Measurements from ENCODE around the gene ARRDC2.

DNA sequence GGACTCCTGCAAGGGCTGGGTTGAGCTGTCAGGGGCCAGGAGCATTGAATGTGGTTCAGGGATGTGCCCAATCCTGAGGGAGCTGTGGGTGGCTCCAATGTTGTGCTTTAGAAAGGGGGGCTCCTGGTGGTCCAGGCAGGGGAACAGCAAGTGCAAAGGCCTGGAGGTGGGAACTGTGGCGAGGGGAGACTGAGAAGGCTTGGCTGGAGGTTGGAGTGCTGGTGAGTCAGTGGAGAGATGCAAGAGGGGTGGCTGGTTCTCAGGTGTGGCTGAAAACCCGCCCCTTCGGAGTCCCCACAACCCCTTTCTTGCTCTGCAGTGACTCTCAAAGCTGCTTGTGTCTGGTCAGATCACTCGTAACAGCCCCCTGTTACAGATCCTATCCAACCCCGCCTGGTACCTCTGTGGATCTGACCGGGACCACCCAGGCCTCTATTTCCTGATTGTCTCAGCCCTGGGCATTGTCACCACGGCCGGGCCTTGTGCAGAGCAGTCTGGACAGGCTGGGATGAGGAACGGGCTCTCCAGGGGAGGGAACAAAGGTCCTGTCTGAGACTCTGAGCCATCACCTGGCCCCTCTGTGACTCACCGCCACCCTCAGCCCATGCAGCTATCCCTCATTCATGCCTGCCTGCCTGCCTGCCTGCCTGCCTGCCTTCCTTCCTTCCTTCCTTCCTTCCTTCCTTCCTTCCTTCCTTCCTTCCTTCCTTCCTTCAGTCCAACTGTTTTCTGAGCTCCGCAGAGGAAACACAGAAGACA is 42.4 kb upstream of the ARRDC2 start:
- TF ChIP-seq, protein P1, sequence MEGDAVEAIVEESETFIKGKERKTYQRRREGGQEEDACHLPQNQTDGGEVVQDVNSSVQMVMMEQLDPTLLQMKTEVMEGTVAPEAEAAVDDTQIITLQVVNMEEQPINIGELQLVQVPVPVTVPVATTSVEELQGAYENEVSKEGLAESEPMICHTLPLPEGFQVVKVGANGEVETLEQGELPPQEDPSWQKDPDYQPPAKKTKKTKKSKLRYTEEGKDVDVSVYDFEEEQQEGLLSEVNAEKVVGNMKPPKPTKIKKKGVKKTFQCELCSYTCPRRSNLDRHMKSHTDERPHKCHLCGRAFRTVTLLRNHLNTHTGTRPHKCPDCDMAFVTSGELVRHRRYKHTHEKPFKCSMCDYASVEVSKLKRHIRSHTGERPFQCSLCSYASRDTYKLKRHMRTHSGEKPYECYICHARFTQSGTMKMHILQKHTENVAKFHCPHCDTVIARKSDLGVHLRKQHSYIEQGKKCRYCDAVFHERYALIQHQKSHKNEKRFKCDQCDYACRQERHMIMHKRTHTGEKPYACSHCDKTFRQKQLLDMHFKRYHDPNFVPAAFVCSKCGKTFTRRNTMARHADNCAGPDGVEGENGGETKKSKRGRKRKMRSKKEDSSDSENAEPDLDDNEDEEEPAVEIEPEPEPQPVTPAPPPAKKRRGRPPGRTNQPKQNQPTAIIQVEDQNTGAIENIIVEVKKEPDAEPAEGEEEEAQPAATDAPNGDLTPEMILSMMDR (IDR thresholded peaks at IDR 0.05) = no peak
- no peak for TF ChIP-seq EZH2 (IDR thresholded peaks at IDR 0.05)
